GM10248 (cell line): ENCODE data around the gene ACTR2.

ENCODE experiments used
- CTCF ChIA-PET: fragments of 300-600 bp; sonication (Branson Sonifier 250); formaldehyde crosslinking; extraction: SDS; loops from one replicate; lab custom pipeline; 2021; ENCODE audit warnings: antibody characterized with exemption; lab: Yijun Ruan, JAX
- POLR2A ChIA-PET: fragments of 350-650 bp; sonication (Branson Sonifier 250); formaldehyde crosslinking; extraction: SDS; loops from one replicate; lab custom pipeline; 2020; ENCODE audit warnings: antibody characterized with exemption; lab: Yijun Ruan, JAX
- DNase-seq: peaks from one replicate; pipeline ENCODE4 v3.0.0; 2012; ENCODE audit errors: extremely low spot score
- CTCF ChIP-seq: IDR thresholded peaks from 2 replicates; pipeline ENCODE4 v1.5.1; 2012; ENCODE audit warnings: mild to moderate bottlenecking, low read depth; ENCODE audit errors: extremely low read depth, missing control alignments, control extremely low read depth

Gene ACTR2

GRCh38 chr2:65294136-65294535 lies 66.5 kb downstream of the ACTR2 start:
- CTCF ChIA-PET: interaction anchor here (0.9 to 2.3 kb wide), 3 partner anchors 8 to 17 kb away, joined by 3 to 6 read pairs (median 5); no protein-coding TSS in a partner anchor

GRCh38 chr2:65294701-65295100 lies 67.1 kb downstream of the ACTR2 start:
- no peak for DNase-seq
- ChIA-PET POLR2A (no interaction called here), CTCF (interaction anchor here (0.9 to 2.3 kb wide), 5 partner anchors 8 to 30 kb away, joined by 3 to 6 read pairs (median 3); no protein-coding TSS in a partner anchor)
- no peak for TF ChIP-seq CTCF

More at GRCh38 chr2:65294136-65294535, 66.5 kb downstream of the ACTR2 start:
- POLR2A ChIA-PET: no interaction called here
- DNase-seq: no peak
- no peak for TF ChIP-seq CTCF

- ChIA-PET CTCF (interaction anchor here (1.2 to 2.0 kb wide), 3 partner anchors 14 to 56 kb away, joined by 4 to 6 read pairs (median 6); no protein-coding TSS in a partner anchor), POLR2A (interaction anchor here (0.5 kb wide), 1 partner anchor 139 kb away, joined by 4 read pairs; no protein-coding TSS in a partner anchor)
- no peak for TF ChIP-seq CTCF
- no peak for DNase-seq
Observed at GRCh38 chr2:65296971-65297370, 69.3 kb downstream of the ACTR2 start.

GRCh38 chr2:65297544-65297943 lies 69.9 kb downstream of the ACTR2 start:
- no peak for DNase-seq
- POLR2A ChIA-PET: no interaction called here
- no peak for TF ChIP-seq CTCF
- CTCF ChIA-PET: interaction anchor here (1.7 to 2.0 kb wide), 2 partner anchors 13 to 23 kb away, joined by 6 read pairs; no protein-coding TSS in a partner anchor

GRCh38 chr2:65298089-65298488 lies 70.5 kb downstream of the ACTR2 start:
- POLR2A ChIA-PET: no interaction called here
- CTCF ChIA-PET: interaction anchor here (2.0 kb wide), 1 partner anchor 22 kb away, joined by 6 read pairs; no protein-coding TSS in a partner anchor

GRCh38 chr2:65299246-65299645 lies 71.6 kb downstream of the ACTR2 start:
- ChIA-PET CTCF (interaction anchor here (1.3 to 1.6 kb wide), 3 partner anchors 17 to 23 kb away, joined by 5 to 6 read pairs (median 5); no protein-coding TSS in a partner anchor), POLR2A (interaction anchor here (0.8 kb wide), 1 partner anchor 705 kb away, joined by 4 read pairs; no protein-coding TSS in a partner anchor)
- TF ChIP-seq CTCF: no peak
- DNase-seq: peak; percentile 41

More at GRCh38 chr2:65298089-65298488, 70.5 kb downstream of the ACTR2 start:
- no peak for TF ChIP-seq CTCF
- no peak for DNase-seq
